Urinary bladder (tissue), 4 donors: ENCODE measurements around the gene MS4A18. TPM values are rescaled to one million over a fixed set of nuclear protein-coding genes. Genes with fewer than 3 reads are reported as not detected.
"Not testable (repeated sequence)": the region's sequence is repeated elsewhere in the genome, so short reads cannot be mapped to it uniquely, and the experiment has no call there.

Source experiments
- DNase-seq: peaks from one replicate; pipeline ENCODE4 v3.0.0-alpha.2; 2015; ENCODE audit errors: extremely low spot score
- H3K27ac ChIP-seq: one replicate; pipeline ENCODE4 v1.5.1; 2013; ENCODE audit warnings: low read depth, mild to moderate bottlenecking, moderate library complexity
- H3K36me3 ChIP-seq: one replicate; pipeline ENCODE4 v1.6.1; 2013; ENCODE audit warnings: mild to moderate bottlenecking, moderate library complexity; ENCODE audit not compliant: insufficient read depth
- H3K4me1 ChIP-seq: one replicate; pipeline ENCODE4 v1.6.1; 2013; ENCODE audit warnings: mild to moderate bottlenecking, moderate library complexity; ENCODE audit not compliant: insufficient read depth
- H3K4me3 ChIP-seq: one replicate; pipeline ENCODE4 v1.5.1; 2013; ENCODE audit warnings: low read depth, low read length
- WGBS: extraction: QIAGEN DNeasy Blood & Tissue Kit; methylation state at CpG from one replicate; pipeline ENCODE4 v1.1.7; 2013; 5-methylcytosine and 5-hydroxymethylcytosine counted together
- polyA plus RNA-seq: library from polyadenylated mRNA; stranded (reverse); fragments of 200-250 nt; gene quantifications from one replicate; pipeline ENCODE4 v1.2.3, GENCODE V29; 2013
- total RNA-seq: library from RNA; depleted of rRNA; stranded (reverse); fragments of >200 nt; gene quantifications from one replicate; pipeline ENCODE4 v1.2.3, GENCODE V29; 2014
- donor health status: healthy with polysubstance abuse.
- donor health status: healthy.

Gene MS4A18
- total and polyA plus RNA-seq, 2 donors = not detected

DNA sequence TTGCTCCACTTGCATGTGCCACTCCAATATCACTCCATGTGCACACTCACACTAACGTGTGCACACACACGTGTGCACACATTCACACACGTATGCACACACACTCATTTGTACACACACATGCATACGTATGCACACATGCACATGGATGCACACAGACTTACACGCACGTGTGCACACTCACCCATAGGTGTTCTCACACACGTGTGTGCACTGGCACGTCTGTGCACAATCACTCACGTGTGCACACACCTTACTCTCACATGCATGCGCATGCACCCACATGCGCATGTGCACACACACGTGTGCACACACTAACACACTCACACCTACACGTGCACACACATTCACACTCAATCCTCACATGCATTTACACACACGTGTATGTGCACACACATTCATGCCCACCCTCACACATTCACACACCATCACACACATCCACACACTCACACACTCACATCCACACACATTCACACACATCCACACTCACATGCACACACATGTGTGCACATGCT is 22.9 kb downstream of the MS4A18 start:
- Histone ChIP-seq H3K36me3 (no peaks in the 10 kb centered on the region), H3K27ac (no peak overlapping the region), H3K4me1 (no peaks in the 10 kb centered on the region), H3K4me3 (no peak overlapping the region)
- no peak for DNase-seq
- 94% methylated on average over 14 of the region's 14 CpGs for WGBS

DNA sequence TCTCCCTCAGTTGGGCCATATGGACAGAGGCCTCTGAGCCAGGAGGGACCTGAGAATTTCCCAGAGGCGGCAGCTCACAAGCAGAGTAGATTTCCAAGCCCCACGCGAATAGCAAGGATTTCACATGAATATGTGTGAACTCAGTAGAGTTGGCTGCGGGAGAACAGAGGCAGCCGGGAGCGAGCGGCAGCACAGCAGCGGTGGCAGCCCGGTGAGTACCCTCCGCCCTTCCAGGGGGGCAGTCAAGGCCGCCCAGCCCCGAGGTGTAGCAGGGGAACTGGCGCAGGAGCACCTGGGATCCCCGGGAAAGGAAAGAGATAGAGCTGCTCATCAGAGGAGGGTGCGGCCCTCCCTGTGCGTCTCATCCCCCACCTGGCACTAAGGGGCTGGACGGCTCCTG is 23.7 kb downstream of the MS4A18 start:
- no peaks in the 10 kb centered on the region for H3K4me1 ChIP-seq
- H3K36me3 ChIP-seq = no peaks in the 10 kb centered on the region
- 89% methylated on average over 17 of the region's 17 CpGs for WGBS
- DNase-seq = no peak
- no peak overlapping the region for H3K27ac ChIP-seq
- no peak overlapping the region for H3K4me3 ChIP-seq

DNA sequence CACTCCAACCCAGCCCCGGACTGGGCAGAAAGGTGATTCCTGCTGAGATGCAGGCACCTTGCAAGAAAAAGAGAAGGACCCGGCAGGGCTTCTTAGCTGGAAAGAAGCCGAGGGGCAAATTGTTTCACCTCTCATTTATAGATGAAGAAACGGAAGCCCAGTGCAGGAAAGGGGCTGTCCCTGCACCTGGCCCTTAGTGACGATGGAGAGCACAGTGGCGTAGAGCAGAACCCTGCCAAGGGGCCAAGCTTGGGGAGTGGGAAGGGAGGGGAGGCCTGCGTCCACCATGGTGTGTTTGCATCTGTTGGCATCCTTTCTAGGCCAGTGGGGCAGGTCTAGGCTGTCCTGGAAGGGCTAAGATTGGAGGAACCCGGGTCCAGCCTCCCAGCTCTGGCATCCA is 24.3 kb downstream of the MS4A18 start:
- no peak overlapping the region for H3K4me3 ChIP-seq
- WGBS = 74% methylated on average over 8 of the region's 8 CpGs
- no peaks in the 10 kb centered on the region for H3K36me3 ChIP-seq
- no peaks in the 10 kb centered on the region for H3K4me1 ChIP-seq
- no peak for DNase-seq
- no peak overlapping the region for H3K27ac ChIP-seq

DNA sequence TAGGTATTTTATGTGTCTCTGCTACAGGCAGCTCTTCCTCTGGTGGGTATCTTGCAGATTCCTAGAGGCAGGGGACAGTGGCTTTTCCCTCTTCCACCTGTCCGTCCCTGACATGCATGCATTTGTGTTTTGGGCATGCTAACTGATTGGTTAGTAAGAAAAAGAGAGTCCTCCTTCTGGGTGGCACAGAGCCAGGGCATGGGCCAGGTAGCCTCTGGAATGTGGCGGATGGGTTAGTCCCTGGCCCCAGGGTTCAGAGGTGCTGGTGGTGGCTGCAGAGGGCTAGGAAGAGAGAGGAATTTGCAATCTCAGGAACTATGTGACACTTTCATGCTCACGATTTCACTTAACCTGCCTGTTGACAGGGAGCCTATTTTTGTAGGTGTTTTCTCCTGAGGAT is 26.4 kb downstream of the MS4A18 start:
- Histone ChIP-seq H3K27ac (no peak overlapping the region), H3K36me3 (no peaks in the 10 kb centered on the region), H3K4me3 (no peak overlapping the region), H3K4me1 (no peaks in the 10 kb centered on the region)
- no peak for DNase-seq
- 71% methylated on average over 3 of the region's 3 CpGs for WGBS

DNA sequence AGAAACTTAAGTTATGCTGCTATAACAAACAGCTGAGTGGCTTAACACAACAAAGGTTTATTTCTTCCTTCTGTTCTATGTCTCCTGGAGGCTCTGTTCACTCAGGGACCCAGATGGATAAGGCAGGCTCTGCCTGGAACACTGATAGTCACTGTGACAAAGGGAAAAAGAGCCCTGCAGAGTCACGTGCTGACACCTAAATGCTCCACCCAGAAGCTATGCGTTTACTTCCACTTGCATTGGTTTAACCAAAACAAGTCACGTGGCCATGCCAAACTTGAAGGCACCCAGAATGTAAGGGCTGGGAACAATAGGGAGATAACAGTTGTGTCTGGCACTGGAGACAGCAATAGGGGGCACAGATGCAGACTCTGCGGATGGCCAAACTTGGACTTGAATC is 28.8 kb downstream of the MS4A18 start:
- Histone ChIP-seq H3K27ac (no peak overlapping the region), H3K4me3 (no peak overlapping the region), H3K4me1 (no peaks in the 10 kb centered on the region), H3K36me3 (no peaks in the 10 kb centered on the region)
- no peak for DNase-seq
- WGBS = 55% methylated on average over 4 of the region's 4 CpGs

DNA sequence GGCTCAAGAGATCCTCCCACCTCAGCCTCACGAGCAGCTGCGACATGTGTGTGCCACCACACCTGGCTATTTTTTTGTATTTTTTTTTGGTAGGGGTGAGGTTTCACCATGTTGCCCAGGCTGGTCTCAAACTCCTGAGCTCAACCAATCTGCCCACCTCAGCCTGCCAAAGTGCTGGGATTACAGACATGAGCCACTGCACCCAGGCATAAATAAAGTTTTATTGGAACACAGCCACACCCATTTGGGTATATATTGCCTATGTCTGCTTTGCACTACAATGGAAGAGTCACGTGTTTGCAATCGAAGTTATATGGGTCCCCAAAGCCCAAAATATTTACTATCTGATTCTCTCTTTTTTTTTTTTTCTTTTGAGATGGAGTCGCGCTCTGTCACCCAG is 30.4 kb downstream of the MS4A18 start:
- H3K4me3 ChIP-seq = no peak overlapping the region
- no peaks in the 10 kb centered on the region for H3K4me1 ChIP-seq
- no peaks in the 10 kb centered on the region for H3K36me3 ChIP-seq
- no peak overlapping the region for H3K27ac ChIP-seq
- DNase-seq = no peak
- WGBS = 91% methylated on average over 6 of the region's 6 CpGs

DNA sequence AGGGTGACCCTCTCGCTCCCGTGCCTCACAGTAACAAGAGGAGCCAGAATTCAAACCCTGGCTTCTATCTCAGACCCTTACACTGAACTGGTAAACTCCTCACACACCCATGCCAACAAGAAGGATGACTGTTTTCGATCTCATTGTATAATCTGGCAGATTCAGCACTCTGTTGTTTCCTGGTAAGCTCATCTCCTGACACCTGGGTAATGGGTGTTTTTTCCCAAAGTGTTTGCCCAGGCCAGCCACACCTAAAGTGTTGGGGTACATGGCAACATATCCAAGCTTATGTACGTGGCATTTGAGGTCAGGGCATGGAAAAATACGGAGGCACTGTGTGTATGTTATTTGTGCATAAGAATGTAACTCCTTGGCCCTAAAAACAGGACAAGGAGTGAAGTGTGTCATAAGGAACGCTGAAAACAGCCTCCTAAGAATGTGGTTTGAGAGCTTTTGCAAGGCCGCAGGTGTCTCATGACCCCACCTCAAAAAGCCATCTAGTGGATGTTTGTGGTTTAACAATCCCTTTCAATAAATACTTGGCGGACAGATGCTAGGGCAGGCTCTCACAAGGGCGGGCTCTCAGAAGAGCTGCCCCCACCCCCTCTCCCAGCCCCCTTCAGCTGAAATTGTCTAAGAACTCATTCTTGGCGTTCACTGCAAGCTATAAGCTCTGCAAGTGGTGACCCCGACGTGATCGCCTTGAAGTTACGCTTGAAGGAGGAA is 31.9 kb downstream of the MS4A18 start, which contains the start of gene MS4A15:
TSS of gene MS4A15 (plus strand) at position 561 of the 726 bp plus-strand sequence. CDS start 6,867 bp downstream, outside the sequence.
- no peak for DNase-seq
- no peak within 1 kb of the TSS for H3K27ac ChIP-seq
- H3K4me1 ChIP-seq = no peaks in the 10 kb centered on the region
- no peaks in the 10 kb centered on the region for H3K36me3 ChIP-seq
- WGBS = 66% methylated on average over 14 of the region's 14 CpGs
- H3K4me3 ChIP-seq = no peak within 1 kb of the TSS

DNA sequence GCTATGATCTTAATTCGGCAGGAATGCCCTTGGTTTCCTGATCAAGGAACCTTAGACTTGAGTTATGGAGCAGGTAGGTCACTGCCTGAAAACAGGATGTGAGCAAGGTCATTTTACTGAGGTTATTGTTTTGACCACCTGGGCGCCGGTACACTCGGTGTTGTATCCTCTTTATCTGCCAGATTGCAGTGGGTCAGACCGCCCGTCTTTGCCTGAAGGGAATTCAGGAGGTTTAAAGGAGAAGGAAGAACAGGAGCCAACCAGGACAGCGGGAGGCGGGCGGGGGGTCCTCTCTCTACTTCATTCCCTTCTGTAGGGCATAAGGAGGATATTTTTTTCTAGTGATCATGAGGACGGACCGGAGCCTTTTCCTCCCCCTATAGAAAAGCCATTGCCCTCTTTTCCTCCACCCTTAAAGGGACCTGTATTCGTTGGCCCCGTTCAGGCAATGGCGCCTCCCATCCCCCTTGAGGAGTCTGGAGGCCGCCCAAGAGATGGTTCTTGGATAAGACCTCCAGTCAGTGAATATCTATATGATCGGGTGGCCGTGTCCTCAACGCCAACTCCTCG is 32.8 kb downstream of the MS4A18 start:
- no peak overlapping the region for H3K4me3 ChIP-seq
- DNase-seq = no peak
- no peaks in the 10 kb centered on the region for H3K36me3 ChIP-seq
- H3K27ac ChIP-seq = no peak overlapping the region
- no peaks in the 10 kb centered on the region for H3K4me1 ChIP-seq
- WGBS = 92% methylated on average over 19 of the region's 19 CpGs

DNA sequence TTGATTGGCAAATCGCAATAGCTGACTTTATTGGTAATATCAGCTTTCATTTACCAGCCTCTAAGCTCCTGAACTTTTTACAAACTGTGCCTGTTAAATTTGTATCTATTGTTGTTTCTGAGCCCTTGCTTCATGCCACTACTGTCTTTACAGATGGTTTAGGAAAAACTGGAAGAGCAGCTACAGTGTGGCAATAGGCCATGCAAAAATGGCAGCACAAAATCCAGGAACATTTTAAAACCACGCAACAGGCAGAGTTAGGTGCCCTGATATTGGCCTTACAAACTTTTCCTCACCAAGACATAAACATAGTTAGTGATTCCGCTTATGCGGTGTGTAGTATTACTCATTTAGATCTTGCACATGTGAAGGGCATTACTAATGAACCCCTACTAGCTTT is 34.2 kb downstream of the MS4A18 start:
- H3K4me3 ChIP-seq, H3K36me3 ChIP-seq, DNase-seq, H3K4me1 ChIP-seq, H3K27ac ChIP-seq: not testable (repeated sequence)
- 95% methylated on average over 4 of the region's 4 CpGs for WGBS

DNA sequence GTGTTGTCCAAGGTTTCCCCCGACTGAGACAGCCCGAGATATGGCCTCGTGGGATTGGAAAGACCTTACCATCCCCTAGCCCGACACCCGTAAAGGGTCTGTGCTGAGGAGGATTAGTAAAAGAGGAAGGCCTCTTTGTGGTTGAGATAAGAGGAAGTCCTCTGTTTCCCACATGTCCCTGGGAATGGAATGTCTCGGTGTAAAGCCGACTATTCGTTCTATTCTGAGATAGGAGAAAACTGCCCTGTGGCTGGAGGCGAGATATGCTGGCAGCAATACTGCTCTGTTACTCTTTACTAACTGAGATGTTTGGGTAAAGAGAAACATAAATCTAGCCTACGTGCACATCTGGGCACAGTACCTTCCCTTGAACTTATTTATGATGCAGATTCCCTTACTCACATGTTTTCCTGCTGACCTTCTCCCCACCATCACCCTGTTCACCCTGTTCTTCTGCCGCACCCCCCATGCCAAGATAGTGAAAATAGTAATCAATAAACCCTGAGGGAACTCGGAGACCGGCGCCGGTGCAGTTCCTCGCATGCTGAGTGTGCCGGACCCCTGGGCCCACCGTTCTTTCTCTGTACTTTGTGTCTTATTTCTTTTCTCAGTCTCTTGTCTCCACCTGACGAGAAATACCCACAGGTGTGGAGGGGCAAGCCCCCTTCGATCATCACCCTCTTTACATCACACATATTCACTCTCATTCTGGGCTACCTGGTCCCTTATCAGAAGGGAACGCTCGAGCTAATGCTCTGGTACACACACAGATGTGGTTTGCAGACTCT is 35.1 kb downstream of the MS4A18 start:
- not testable (repeated sequence) for DNase-seq, H3K4me1 ChIP-seq, H3K36me3 ChIP-seq, H3K27ac ChIP-seq, H3K4me3 ChIP-seq
- WGBS = 53% methylated on average over 22 of the region's 22 CpGs

DNA sequence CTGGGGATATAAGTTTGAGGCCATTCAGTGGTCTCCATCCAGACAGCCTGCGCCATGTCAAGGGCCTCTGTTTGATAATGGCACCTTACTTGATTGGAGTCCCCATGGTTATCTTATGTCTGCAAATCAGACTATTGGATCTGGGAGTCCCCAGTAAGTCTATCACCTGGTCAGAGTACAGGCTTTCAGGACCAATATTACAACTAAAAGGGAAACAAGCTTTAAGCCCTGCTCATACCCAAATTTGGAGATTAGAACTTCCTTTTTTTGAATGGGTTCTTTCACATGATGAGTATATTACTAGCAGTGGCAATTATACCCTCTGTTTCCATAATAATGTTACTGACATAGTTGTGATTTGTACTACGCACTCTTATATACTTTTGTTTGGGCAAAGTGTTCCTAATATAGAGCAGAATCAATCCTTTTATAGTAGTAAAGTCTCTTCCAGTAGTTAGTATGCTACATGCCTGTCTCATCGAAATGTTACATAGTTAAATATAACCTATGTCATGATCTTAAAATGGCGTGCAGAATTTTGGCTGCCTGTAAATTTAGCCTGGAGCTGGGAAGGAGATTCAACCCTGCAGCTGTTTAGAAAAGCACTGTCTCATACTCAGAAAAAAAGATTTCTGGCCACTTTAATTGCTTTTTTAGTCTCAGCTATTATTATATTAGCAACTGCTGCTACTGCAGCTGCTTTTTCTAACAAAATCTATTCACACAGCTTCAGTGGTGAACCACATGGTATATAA is 37.1 kb downstream of the MS4A18 start:
- Histone ChIP-seq H3K27ac (no peak overlapping the region), H3K36me3 (no peaks in the 10 kb centered on the region), H3K4me1 (no peaks in the 10 kb centered on the region), H3K4me3 (no peak overlapping the region)
- 63% methylated on average over 4 of the region's 4 CpGs for WGBS
- no peak for DNase-seq

DNA sequence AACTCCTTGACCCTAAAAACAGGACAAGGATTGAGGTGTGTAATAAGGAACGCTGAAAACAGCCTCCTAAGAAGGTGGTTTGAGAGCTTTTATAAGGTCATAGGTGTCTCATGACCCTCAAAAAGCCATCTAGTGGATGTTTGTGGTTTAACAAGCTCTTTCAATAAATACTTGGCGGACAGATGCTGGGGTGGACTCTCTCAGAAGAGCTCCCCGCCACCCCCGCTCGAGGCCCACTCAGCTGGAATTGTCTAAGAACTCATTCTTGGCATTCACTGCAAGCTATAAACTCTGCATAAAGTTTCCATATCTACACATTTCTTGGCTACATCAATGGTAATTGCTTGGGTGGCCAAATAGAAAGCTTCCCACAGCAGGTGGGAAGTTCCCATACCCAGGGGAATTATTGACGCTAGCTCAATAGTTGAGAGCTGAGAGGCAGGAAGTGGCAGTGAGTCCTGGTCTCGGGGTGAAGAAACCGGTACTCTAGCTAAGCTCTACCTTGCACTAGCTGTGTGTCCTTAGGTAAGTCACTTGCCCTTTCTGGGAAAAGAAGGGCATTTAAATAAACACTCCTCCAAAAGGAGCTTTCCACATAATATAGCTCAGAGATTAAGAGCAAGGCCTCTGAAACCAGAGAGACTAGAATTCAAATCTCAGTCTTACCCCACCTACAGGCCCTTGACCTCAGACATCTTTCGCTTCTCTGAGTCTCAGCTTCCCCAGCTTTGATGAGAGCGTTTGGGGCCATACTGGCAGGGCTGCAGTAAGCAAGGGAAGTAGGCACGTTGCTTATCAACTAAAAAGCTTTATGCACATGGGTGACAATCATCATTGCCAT is 38.6 kb downstream of the MS4A18 start:
- peak; percentile 37 for DNase-seq
- Histone ChIP-seq H3K4me3 (no peak overlapping the region), H3K27ac (no peak overlapping the region), H3K4me1 (no peaks in the 10 kb centered on the region), H3K36me3 (no peaks in the 10 kb centered on the region)
- WGBS = 55% methylated on average over 11 of the region's 11 CpGs
